Epithelial cell of alveolus of lung (primary cell): ENCODE data around the gene NCKIPSD. TPM values are rescaled to one million over a fixed set of nuclear protein-coding genes. Genes with fewer than 3 reads are reported as not detected.

Source experiments
- total RNA-seq: library from RNA; depleted of rRNA; stranded (reverse); fragments of >200 nt; gene quantifications from 2 replicates; pipeline ENCODE4 v1.2.1, GENCODE V29; 2015

Gene NCKIPSD
- 29.9 and 38.8 TPM in 2 replicates for total RNA-seq

DNA sequence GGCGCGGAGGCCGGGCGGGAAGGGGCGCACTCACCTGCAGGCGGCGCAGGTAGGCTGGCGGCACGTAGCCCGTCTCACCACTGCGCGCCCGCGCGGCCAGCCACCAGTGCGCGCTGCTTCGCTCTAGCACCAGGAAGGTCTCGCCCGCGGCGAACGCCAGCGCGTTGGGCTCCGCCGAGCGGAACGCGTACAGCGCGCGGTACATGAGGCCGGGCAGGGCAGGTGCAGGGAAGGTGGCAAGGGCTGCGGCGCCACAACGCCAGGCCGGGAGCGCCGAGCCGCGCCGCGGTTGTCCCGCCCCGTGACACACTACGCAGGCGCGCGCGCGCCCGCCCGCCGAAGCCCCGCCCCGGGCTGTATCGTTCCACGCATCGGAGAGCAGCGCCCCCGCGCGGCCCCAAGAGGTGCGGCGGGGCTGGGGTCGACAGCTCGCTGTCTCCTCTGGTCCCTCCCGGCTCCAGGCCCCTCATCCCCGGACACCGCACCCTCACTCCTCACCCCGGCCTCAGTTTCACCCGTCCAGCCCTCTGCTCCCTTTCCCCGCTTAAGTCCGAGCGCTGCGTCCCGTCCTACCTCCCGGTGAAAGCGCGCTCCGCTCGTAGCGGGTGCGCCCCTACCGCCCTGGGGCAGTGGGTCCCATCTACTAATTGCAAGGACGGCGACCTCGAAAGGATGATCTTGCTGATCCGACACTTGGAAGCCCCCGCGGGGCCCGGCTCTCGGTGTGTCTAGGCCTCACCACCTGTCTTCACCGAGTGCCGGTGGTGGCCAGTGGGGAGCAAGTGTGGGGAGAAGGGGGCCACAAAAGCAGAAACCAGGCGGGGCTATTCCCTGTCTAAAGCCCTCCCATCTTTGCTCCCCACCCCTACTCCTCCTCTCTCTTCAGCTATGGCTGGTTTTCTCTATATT, at the start of gene NCKIPSD:
Gene NCKIPSD (minus strand): TSS at position 313 of the 909 bp plus-strand sequence. CDS start 108 bp downstream, at position 205.

DNA sequence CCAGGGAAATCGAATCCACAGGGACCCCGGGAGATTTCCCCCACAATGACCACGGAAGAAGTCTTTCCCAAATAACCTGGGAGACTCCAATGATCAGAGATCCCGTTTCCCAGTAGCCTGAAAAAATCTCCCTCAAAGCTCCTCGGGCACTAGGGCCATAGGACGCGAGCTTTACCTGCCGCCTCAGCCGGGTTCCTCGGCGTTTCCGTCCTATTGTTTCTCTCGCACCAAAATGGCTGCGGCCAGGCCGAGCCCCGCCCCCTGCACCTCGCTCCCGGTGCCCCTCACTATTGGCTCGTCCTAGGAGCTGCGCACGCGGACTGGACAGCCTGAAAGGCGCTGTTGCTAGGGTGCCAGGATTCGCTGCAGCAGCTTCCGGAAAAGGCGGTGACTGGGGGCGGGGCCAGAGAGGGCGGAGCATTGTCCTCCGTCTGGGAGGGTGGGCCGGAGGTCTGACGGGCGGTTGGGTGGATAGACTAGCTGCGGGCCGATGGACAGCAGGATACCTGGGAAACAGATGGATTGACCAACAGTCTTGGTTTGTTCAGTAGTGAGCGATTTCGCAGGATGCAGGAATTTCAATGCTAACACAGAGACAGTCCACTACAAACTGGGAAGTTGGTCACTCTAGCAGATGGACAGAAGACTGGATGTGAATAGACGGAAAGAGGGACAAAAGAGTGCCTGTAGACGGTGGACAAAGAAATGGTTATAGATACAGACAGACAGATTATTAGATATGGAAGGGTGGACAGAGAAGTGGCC, 31.4 kb upstream of the NCKIPSD start, which contains the start of gene IP6K2:
Gene IP6K2 (minus strand): TSS at position 240 of the 765 bp plus-strand sequence. CDS start 21,930 bp downstream, outside the sequence.

DNA sequence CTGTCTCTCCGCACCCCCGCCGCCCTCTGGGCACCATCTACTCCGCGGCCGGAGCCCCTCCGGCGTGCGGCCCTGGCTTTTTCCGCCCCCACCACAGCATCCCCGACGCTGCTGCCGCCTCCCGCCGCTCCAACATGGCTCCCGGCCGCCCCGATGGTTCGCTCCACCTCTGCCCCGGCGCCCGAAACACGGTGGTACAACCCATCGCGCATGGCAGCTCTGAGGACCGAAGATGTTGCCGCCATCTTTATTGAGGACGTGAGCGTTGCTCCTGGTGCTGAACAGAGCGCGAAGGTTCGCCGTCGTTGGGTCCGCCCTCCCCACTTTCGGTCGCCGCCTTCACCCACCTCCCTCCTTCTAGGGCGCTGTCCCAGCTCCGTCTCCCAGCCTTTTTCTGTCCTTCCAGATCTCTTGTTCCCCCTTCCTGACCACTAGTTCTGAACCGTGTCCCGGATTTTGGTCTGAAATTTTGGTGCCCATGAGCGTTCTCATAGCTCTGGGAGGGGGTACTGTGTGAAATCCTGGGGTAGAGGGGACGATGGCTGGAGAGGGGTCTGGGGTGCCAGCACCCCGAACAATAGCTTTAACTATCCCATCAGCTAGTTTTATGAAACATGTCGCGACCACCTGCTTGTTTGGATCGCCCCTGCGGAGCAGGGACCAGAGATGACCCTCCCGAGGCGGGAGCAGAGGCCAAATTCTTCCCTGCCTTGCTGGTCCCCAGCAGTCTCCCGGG, 22.8 kb downstream of the NCKIPSD start, which contains the start of gene CELSR3:
Gene CELSR3 (minus strand): TSS at position 134 of the 736 bp plus-strand sequence. CDS start 252 bp downstream, outside the sequence.

DNA sequence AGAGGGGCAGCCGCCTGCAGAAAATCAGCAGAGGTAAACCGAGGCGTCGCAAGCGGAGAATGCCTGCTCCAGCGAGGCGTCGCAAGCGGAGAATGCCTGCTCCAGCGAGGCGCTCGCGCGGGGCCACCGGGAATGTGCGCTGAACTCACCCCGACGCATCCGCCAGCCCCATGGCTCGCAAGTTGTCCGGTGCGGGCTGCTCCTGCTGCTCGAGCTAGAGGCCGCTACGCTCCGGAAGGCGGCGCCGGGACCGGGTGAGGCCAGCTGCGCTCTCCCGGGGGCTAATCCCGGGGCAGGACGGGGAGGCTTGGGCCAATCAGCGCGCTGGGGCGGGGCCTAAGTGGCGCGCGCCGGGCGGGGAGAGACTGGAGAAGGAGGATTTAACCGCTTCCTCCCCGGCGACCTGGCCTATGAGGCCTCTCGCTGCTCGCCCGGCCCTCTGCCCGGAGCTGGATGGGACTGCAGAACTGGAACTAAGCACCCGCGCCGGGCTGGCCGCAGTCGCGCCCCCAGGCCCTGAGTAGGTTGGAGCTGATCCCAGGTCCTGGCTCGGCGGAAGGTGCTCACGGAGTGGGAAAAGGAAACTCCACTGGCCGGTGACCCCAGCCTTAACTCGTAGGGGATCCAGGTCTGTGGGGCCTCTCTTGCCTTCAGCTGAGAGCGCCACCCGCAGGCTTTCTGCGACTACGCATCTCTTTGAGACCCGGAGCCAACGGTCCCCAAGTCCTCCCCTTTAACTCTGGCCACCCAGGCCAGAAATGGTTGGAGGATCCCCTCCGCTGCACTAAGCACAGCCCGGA, 50.3 kb downstream of the NCKIPSD start, which contains the start of gene SLC26A6:
Gene SLC26A6 (minus strand): TSS at position 240 of the 800 bp plus-strand sequence. CDS start 68 bp downstream, at position 172.

Other genes with a start within 250 kb of the NCKIPSD start
- gene CCDC51, start 245.8 kb downstream of the NCKIPSD start, total RNA-seq: 18.7 and 23.2 TPM in 2 replicates
- 309 and 375 TPM in 2 replicates for gene TMA7, start 245.7 kb downstream of the NCKIPSD start, total RNA-seq
- 4.3 and 5.9 TPM in 2 replicates for gene ATRIP, start 239.2 kb downstream of the NCKIPSD start, total RNA-seq
- gene SHISA5, start 181.7 kb downstream of the NCKIPSD start, total RNA-seq: 215 and 254 TPM in 2 replicates
- gene PFKFB4, start 129.1 kb downstream of the NCKIPSD start, total RNA-seq: 19.4 and 22.6 TPM in 2 replicates
- 3.1 and 3.7 TPM in 2 replicates for gene UCN2, start 122.1 kb downstream of the NCKIPSD start, total RNA-seq
- gene COL7A1, start 90.6 kb downstream of the NCKIPSD start, total RNA-seq: 52.5 and 104 TPM in 2 replicates
- 388 and 454 TPM in 2 replicates for gene UQCRC1, start 76.3 kb downstream of the NCKIPSD start, total RNA-seq
- gene TMEM89, start 64.1 kb downstream of the NCKIPSD start, total RNA-seq: not detected in 2 replicates
- 19.7 and 73.9 TPM in 2 replicates for gene SLC26A6, start 50.5 kb downstream of the NCKIPSD start, total RNA-seq
- gene CELSR3, start 23.0 kb downstream of the NCKIPSD start, total RNA-seq: 2.8 and 5.0 TPM in 2 replicates
- gene IP6K2, start 31.3 kb upstream of the NCKIPSD start, total RNA-seq: 44.0 and 69.0 TPM in 2 replicates
- 22.0 and 30.3 TPM in 2 replicates for gene PRKAR2A, start 162.0 kb upstream of the NCKIPSD start, total RNA-seq
- gene SLC25A20, start 213.0 kb upstream of the NCKIPSD start, total RNA-seq: 8.9 and 12.7 TPM in 2 replicates
- 52.2 and 85.2 TPM in 2 replicates for gene ARIH2, start 232.9 kb upstream of the NCKIPSD start, total RNA-seq